Activated CD4-positive, alpha-beta T cell treated with anti-CD3 and anti-CD28 coated beads, Interleukin-2, amount 10 ng/mL, durations not matched to agents 7 days and 5 days (primary cell): ENCODE measurements around the gene RGS2. TPM values are rescaled to one million over a fixed set of nuclear protein-coding genes. Genes with fewer than 3 reads are reported as not detected.
A peak's percentile ranks its signal among the peaks of the same experiment; 100 is the strongest.

Source experiments
- CTCF ChIA-PET: fragments of 350-600 bp; sonication (Branson Sonifier 250); formaldehyde crosslinking; loops from one replicate; lab custom pipeline; 2021; ENCODE audit warnings: antibody characterized with exemption; lab: Charles Lee
- POLR2A ChIA-PET: fragments of 350-600 bp; sonication (Branson Sonifier 250); formaldehyde crosslinking; loops from one replicate; lab custom pipeline; 2021; ENCODE audit warnings: antibody characterized with exemption; lab: Charles Lee
- DNase-seq: peaks from one replicate; pipeline ENCODE4 v3.0.0-alpha.2; 2020
- H3K27ac Mint-ChIP-seq: one replicate; pipeline ENCODE4 v1.8.0; 2021; ENCODE audit warnings: mild to moderate bottlenecking, moderate library complexity, mixed read lengths
- H3K27me3 Mint-ChIP-seq: one replicate; pipeline ENCODE4 v1.8.0; 2021; ENCODE audit warnings: mixed read lengths
- H3K36me3 Mint-ChIP-seq: one replicate; pipeline ENCODE4 v1.8.0; 2021; ENCODE audit warnings: low read depth, mixed read lengths
- H3K4me1 Mint-ChIP-seq: one replicate; pipeline ENCODE4 v1.8.0; 2021; ENCODE audit warnings: mixed read lengths
- H3K4me3 Mint-ChIP-seq: one replicate; pipeline ENCODE4 v1.8.0; 2021; ENCODE audit warnings: mild to moderate bottlenecking, moderate library complexity, mixed read lengths
- H3K9me3 Mint-ChIP-seq: one replicate; pipeline ENCODE4 v1.8.0; 2021; ENCODE audit warnings: mixed read lengths
- total RNA-seq, 2 experiments: library from RNA; stranded (reverse); gene quantifications; one replicate each; pipeline ENCODE4 v1.2.3, GENCODE V29; 2021

RGS2 gene
- total RNA-seq, 2 experiments from 2014 or later, result 3.4 TPM

- H3K4me3 Mint-ChIP-seq, result no peak overlapping the region
- no peak for DNase-seq
- ChIA-PET CTCF (interaction anchor here (1.3 to 1.5 kb wide), 3 partner anchors 13 to 256 kb away, joined by 3 to 4 read pairs (median 4); partner anchors contain the start of genes RO60 and UCHL5), POLR2A (no interaction called here)
- no peak overlapping the region for H3K27ac Mint-ChIP-seq
- H3K9me3 Mint-ChIP-seq, result no peaks in the 10 kb centered on the region
- peaks cover 13% of the 10 kb centered on the region for H3K4me1 Mint-ChIP-seq
- H3K27me3 Mint-ChIP-seq, result peaks cover 9% of the 10 kb centered on the region
- no peaks in the 10 kb centered on the region for H3K36me3 Mint-ChIP-seq
Observed at GRCh38 chr1:192802406-192802805, 6.4 kb upstream of the RGS2 start.

- CTCF ChIA-PET, result interaction anchor here (1.4 kb wide), 1 partner anchor 12 kb away, joined by 4 read pairs; no protein-coding TSS in a partner anchor
Observed at GRCh38 chr1:192803501-192803900, 5.3 kb upstream of the RGS2 start.

GRCh38 chr1:192805832-192806323, 3.0 kb upstream of the RGS2 start:
- no peak overlapping the region for H3K4me3 Mint-ChIP-seq
- H3K27ac Mint-ChIP-seq, result no peak overlapping the region
- H3K4me1 Mint-ChIP-seq, result peaks cover 33% of the 10 kb centered on the region
- POLR2A ChIA-PET, result no interaction called here
- H3K9me3 Mint-ChIP-seq, result no peaks in the 10 kb centered on the region
- H3K27me3 Mint-ChIP-seq, result peaks cover 9% of the 10 kb centered on the region
- no peaks in the 10 kb centered on the region for H3K36me3 Mint-ChIP-seq
- peak; percentile 64 for DNase-seq
- CTCF ChIA-PET, result interaction anchor here (1.0 to 2.1 kb wide), 8 partner anchors 9 to 329 kb away, joined by 3 to 6 read pairs (median 4); no protein-coding TSS in a partner anchor

More at GRCh38 chr1:192803501-192803900, 5.3 kb upstream of the RGS2 start:
- no peak for DNase-seq
- Mint-ChIP-seq H3K27me3 (peaks cover 9% of the 10 kb centered on the region), H3K4me1 (peaks cover 22% of the 10 kb centered on the region), H3K27ac (no peak overlapping the region), H3K36me3 (no peaks in the 10 kb centered on the region), H3K4me3 (no peak overlapping the region), H3K9me3 (no peaks in the 10 kb centered on the region)
- POLR2A ChIA-PET, result no interaction called here

- Mint-ChIP-seq H3K4me1 (peaks cover 33% of the 10 kb centered on the region), H3K9me3 (no peaks in the 10 kb centered on the region), H3K4me3 (peak overlapping the region; percentile 92), H3K27me3 (peaks cover 7% of the 10 kb centered on the region), H3K27ac (peak overlapping the region; percentile 87), H3K36me3 (no peaks in the 10 kb centered on the region)
- ChIA-PET POLR2A (no interaction called here), CTCF (interaction anchor here (0.6 to 2.1 kb wide), 13 partner anchors 8 to 333 kb away, joined by 3 to 6 read pairs (median 4); partner anchors contain the start of gene CDC73)
- no peak for DNase-seq
Observed at GRCh38 chr1:192807211-192808162, 1.4 kb upstream of the RGS2 start.

- Mint-ChIP-seq H3K9me3 (no peaks in the 10 kb centered on the region), H3K36me3 (no peaks in the 10 kb centered on the region), H3K27ac (peak overlapping the region; percentile 87), H3K27me3 (peaks cover 7% of the 10 kb centered on the region), H3K4me3 (peak overlapping the region; percentile 92), H3K4me1 (peaks cover 33% of the 10 kb centered on the region)
- no peak for DNase-seq
- ChIA-PET POLR2A (no interaction called here), CTCF (interaction anchor here (0.6 to 2.1 kb wide), 7 partner anchors 60 to 334 kb away, joined by 3 to 6 read pairs (median 4); no protein-coding TSS in a partner anchor)
Observed at GRCh38 chr1:192808163-192808517, 699 bp upstream of the RGS2 start.

GRCh38 chr1:192809307-192810252, 741 bp downstream of the RGS2 start:
- Mint-ChIP-seq H3K27ac (peak overlapping the region; percentile 93), H3K27me3 (peaks cover 7% of the 10 kb centered on the region), H3K4me3 (peak overlapping the region; percentile 92), H3K4me1 (peaks cover 33% of the 10 kb centered on the region), H3K9me3 (no peaks in the 10 kb centered on the region), H3K36me3 (no peaks in the 10 kb centered on the region)
- CTCF ChIA-PET, result interaction anchor here (0.7 to 1.0 kb wide), 2 partner anchors 9 to 380 kb away, joined by 3 read pairs; no protein-coding TSS in a partner anchor
- DNase-seq, result peak; percentile 67
- POLR2A ChIA-PET, result interaction anchor here (1.3 kb wide), 1 partner anchor 249 kb away, joined by 3 read pairs; the partner anchor contains the start of genes RO60 and UCHL5

GRCh38 chr1:192810253-192810880, 1.5 kb downstream of the RGS2 start:
- H3K27me3 Mint-ChIP-seq, result peaks cover 7% of the 10 kb centered on the region
- H3K4me1 Mint-ChIP-seq, result peaks cover 33% of the 10 kb centered on the region
- no peak for DNase-seq
- H3K9me3 Mint-ChIP-seq, result no peaks in the 10 kb centered on the region
- peak overlapping the region; percentile 92 for H3K4me3 Mint-ChIP-seq
- no peak overlapping the region for H3K27ac Mint-ChIP-seq
- POLR2A ChIA-PET, result interaction anchor here (0.5 to 1.3 kb wide), 2 partner anchors 247 to 249 kb away, joined by 3 read pairs; partner anchors contain the start of genes RO60 and UCHL5
- CTCF ChIA-PET, result interaction anchor here (1.0 kb wide), 1 partner anchor 10 kb away, joined by 3 read pairs; no protein-coding TSS in a partner anchor
- H3K36me3 Mint-ChIP-seq, result no peaks in the 10 kb centered on the region

GRCh38 chr1:192811006-192811405, 2.2 kb downstream of the RGS2 start:
- Mint-ChIP-seq H3K27ac (no peak overlapping the region), H3K27me3 (peaks cover 7% of the 10 kb centered on the region), H3K9me3 (no peaks in the 10 kb centered on the region), H3K4me1 (peaks cover 30% of the 10 kb centered on the region), H3K36me3 (no peaks in the 10 kb centered on the region), H3K4me3 (no peak overlapping the region)
- POLR2A ChIA-PET, result no interaction called here
- CTCF ChIA-PET, result no interaction called here
- DNase-seq, result no peak

GRCh38 chr1:192811594-192812239, 2.9 kb downstream of the RGS2 start:
- H3K36me3 Mint-ChIP-seq, result no peaks in the 10 kb centered on the region
- H3K27me3 Mint-ChIP-seq, result peaks cover 5% of the 10 kb centered on the region
- peaks cover 27% of the 10 kb centered on the region for H3K4me1 Mint-ChIP-seq
- DNase-seq, result no peak
- H3K9me3 Mint-ChIP-seq, result no peaks in the 10 kb centered on the region
- POLR2A ChIA-PET, result no interaction called here
- CTCF ChIA-PET, result interaction anchor here (1.0 kb wide), 1 partner anchor 247 kb away, joined by 3 read pairs; the partner anchor contains the start of genes RO60 and UCHL5
- no peak overlapping the region for H3K27ac Mint-ChIP-seq
- no peak overlapping the region for H3K4me3 Mint-ChIP-seq

GRCh38 chr1:192812420-192813209, 3.8 kb downstream of the RGS2 start:
- CTCF ChIA-PET, result interaction anchor here (0.7 to 1.0 kb wide), 2 partner anchors 139 to 246 kb away, joined by 3 read pairs; partner anchors contain the start of genes RO60 and UCHL5
- no peak for DNase-seq
- POLR2A ChIA-PET, result interaction anchor here (0.7 kb wide), 1 partner anchor 229 kb away, joined by 4 read pairs; no protein-coding TSS in a partner anchor
- no peaks in the 10 kb centered on the region for H3K36me3 Mint-ChIP-seq
- no peak overlapping the region for H3K27ac Mint-ChIP-seq
- no peak overlapping the region for H3K4me3 Mint-ChIP-seq
- peaks cover 18% of the 10 kb centered on the region for H3K4me1 Mint-ChIP-seq
- H3K9me3 Mint-ChIP-seq, result no peaks in the 10 kb centered on the region
- no peaks in the 10 kb centered on the region for H3K27me3 Mint-ChIP-seq
